NCI-H510A treated with DMSO at 0.1 percent for 48 hours (cell line): Measurements from ENCODE around the gene ANOS1.

ENCODE experiments used
- DNase-seq: peaks from one replicate; lab custom pipeline; 2025; lab: John Stamatoyannopoulos, UW

The ANOS1 gene

DNA sequence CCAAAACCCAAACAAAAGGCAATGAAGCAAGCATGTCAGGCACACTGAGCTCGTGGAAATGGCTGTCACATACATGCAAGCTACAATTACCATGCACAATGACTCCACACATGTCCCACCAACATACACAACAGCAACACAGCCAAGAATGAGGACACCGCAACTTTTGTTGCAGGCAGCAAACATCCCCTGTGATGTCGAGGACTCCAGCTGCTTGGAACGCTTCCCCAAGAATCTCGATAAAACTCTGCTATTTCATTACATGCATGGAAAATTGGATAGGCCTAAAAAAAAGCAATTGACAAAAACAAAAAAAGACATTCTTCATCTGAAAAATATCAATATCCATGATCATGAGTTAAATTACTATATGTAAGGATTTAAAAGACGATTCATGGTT, 11.8 kb downstream of the ANOS1 start:
- DNase-seq = no peak

- DNase-seq = no peak
These were observed 14.6 kb downstream of the ANOS1 start for GRCh38 chrX:8717354-8717753.

- no peak for DNase-seq
These were observed 17.8 kb downstream of the ANOS1 start for GRCh38 chrX:8714164-8714563.

DNA sequence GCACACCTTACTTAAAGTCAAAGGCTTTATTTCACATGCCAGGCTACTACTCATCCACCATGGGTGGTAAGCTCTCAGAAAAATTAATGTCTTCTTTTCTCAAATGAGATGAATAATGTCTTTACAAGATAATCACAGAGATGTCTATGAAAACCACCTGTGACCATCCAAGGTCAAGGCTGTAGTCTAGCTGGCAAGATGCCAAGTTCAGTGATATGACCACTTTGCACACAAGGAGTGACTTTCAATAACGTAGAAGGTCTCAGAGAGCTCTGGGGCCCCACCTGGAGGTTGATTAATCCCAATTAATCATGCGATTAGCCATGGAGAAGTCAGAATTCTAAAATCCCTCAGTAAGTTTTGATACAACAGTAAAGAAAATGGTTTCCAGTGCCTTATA, 20.5 kb downstream of the ANOS1 start:
- no peak for DNase-seq

DNA sequence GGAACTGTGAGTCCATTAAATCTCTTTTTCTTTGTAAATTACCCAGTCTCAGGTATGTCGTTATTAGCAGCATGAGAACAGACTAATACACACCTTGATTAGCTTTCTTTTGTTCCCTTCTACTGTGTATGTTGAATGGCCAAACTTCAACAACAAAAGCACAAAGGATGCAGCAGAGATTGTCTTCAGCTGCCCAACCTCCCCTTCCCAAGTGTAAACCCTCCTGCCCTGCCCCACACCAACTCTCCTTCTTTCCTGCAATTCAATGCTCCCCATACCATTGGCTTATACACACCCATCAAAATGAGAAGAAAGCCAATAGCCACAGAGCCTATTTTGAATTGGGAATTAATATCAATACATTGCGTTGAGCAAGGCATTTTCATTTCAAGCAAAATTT, 27.8 kb downstream of the ANOS1 start:
- no peak for DNase-seq

- no peak for DNase-seq
These were observed 39.1 kb downstream of the ANOS1 start for GRCh38 chrX:8692871-8693270.

DNA sequence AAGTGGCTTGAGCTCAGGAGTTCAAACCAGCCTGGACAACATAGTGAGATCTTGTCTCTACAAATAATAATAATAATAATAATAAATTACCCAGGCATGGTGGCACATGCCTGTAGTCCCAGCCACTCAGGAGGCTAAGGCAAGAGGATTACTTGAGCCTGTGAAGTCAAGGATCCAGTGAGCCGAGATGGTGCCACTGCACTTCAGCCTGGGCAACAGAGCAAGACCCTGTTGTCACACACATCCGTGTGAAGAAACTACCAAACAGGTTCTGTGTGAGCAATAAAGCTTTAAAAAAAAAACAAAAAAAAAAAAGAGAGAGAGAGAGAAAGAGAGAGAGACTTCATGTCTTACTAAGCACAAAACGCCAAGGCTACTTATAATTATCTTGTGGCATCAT, 42.5 kb downstream of the ANOS1 start:
- no peak for DNase-seq

GRCh38 chrX:8688776-8689175, 43.2 kb downstream of the ANOS1 start:
- DNase-seq = no peak

- no peak for DNase-seq
These were observed 47.6 kb downstream of the ANOS1 start for GRCh38 chrX:8684201-8684965.

- no peak for DNase-seq
These were observed 48.2 kb downstream of the ANOS1 start for GRCh38 chrX:8683687-8684086.

- DNase-seq = no peak
These were observed 52.4 kb downstream of the ANOS1 start for GRCh38 chrX:8679550-8679949.

DNA sequence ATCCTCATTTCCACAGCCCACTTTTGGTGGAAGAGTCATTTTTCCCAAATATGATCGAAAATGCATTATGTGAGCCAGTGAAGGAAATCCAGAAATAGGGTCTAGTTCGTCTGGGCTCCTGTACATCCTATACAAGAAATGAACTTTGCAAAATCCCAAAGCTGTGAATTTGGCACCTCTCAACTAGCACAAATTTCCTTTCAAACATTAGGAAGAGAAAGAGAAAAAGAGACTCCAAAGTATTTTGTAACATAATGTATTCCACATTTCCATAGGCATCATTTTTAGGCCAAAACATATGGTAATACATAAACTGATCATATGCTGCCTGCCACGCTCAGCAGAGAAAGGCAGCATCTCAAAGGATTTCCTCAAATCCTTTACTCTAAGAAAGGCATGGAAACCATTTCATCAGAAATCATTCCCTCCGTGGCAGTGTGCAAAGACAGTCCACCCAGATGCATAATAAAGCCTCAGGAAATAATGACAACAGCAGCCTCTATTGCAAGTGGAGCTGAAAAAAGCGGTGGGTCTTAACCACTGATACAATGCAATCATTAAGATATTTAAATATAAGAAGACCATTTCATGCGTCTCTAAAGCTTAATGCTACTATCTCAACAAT, 56.8 kb downstream of the ANOS1 start:
- no peak for DNase-seq

GRCh38 chrX:8673201-8673600, 58.7 kb downstream of the ANOS1 start:
- no peak for DNase-seq

DNA sequence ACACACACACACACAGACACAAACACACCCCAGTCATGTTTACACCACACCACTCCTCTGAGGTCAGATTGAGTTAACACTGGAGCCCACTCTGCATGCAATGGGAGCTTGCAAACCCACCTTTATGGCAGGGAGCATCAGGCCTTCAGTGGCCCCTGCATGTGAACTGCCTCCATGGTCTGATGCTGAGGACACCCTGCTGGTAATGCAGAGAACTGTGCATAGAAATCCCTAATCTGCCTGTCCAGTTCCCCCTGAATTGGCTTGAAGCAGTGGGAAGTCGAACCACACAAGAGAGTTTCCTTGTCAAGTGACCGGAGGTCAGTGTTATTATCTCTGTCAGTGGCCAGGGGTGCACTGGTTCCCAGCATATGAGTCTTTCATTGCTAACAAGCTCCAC, 59.8 kb downstream of the ANOS1 start:
- no peak for DNase-seq

DNA sequence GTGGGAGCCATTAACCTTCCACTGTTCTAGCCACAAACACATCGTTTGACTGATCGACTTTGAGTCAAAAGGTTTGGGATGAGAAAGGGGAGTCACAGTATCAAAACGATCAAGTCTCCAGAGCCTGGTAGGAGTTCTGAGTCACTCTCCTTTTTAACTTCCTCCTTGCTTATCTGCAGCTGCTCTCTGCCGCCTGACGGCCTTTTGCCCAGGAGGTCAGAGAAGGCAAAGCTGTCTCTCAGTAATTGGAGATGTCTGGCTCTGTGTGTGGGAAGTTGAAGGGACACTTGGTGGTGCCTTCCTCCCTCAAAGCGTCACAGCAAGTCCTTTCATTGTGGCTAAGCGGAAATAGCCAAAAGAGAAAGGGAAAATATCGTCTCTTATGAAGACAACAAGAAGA, 63.1 kb downstream of the ANOS1 start:
- no peak for DNase-seq

- no peak for DNase-seq
These were observed 68.6 kb downstream of the ANOS1 start for GRCh38 chrX:8663325-8663724.

DNA sequence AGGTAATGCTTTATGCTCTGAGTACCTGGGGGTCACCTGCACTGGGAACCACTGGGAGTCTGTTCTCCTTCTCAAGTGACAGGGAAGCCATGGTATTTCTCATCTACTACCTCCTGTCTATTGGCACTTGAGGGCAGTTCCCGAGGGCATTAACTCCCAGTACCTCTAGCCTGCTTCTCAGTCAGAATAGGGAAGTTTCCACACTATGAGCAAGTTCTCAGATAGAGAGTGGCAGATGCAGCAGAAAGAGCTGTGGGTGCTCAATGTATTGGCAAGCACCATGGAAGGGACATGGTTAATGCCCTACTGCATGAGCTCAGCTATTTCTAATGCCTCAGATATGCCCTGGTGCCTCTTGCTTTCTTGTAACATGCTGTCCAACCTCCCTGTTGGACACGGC, 74.1 kb downstream of the ANOS1 start:
- DNase-seq = no peak

- no peak for DNase-seq
These were observed 78.0 kb downstream of the ANOS1 start for GRCh38 chrX:8653956-8654355.

DNA sequence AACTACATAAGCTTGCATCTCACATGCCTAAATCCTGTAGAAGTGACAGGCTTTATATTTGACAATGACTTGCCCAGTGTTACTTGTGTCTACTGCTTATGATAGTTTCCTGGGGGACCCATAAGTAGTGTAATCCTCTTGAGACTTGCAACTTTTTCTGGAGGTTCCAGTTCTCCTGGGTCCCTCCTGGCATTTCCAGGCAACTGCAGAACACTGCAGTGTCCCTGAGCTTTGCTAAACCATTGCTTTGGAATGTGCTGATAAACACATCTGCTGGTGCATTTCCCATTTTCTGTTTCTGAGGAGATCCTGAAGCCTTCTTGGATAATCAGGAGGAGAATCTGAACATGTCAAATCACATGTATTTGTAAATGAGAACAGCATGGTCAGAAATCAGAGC, 82.0 kb downstream of the ANOS1 start:
- DNase-seq = no peak

DNA sequence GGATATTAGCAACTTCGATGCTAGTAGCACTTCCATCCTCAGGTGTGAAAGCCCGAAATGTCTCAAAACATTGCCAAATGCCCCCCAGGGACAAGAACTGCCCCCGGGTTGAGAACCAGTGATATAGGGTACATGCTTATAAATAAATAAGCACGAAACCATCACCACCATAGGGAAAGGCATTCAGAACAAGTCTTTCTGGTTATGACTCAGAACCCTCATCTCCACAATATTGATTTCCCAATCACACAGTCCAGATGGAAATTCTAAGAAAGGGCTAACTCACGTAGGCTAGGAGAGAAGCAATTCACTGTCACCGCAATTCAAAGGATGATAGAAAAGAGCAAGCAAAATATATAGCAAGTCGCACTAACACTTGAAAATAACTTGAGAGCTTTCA, 84.8 kb downstream of the ANOS1 start:
- no peak for DNase-seq

DNA sequence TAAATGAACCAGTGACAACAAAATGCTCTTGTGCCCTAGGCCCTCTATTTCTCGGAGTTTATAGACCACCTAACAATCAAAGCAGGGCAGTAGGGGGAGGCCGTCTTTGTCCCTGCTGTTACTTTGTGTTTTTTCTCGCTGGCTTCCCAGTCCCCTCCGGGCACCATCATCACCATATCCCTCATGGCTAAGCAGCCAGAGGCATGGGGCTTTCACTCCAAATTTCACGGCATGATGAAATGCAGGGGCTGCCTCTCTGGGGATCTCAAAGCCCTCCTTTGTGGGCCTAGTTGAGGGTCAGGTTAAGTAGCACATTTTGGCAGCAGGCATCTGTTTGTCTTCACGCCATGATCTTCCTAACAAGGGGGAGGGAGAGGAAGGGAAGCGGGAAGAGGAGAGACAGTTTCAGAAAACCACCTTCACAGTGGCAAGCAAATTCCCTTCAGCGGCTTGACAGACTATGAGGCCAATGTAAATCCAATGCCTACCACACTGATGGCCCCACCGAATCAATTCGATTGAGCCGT, 91.9 kb downstream of the ANOS1 start:
- no peak for DNase-seq

- DNase-seq = no peak
These were observed 95.4 kb downstream of the ANOS1 start for GRCh38 chrX:8636497-8636896.

- no peak for DNase-seq
These were observed 96.1 kb downstream of the ANOS1 start for GRCh38 chrX:8635812-8636211.

DNA sequence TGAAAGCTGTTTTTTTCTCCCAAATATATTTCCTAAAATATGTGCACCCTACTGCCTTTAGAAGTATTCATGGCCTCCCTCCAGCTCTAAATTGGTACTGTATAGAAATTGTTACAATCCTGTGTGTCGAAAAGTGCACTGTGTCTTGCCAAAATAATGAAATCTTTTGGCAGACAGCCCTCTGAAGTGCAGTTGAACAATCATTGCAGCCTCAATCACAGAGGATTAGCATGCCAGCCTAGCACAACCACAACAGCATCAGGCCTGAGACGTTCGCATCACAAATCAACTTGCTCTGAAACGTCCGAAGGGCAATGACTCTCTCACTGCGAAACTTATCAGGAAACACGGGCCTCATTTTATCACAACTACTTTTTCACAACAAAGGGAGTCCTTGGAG, 99.0 kb downstream of the ANOS1 start:
- DNase-seq = no peak
